ENCODE results near the gene IGF1R.

IGF1R gene

DNA sequence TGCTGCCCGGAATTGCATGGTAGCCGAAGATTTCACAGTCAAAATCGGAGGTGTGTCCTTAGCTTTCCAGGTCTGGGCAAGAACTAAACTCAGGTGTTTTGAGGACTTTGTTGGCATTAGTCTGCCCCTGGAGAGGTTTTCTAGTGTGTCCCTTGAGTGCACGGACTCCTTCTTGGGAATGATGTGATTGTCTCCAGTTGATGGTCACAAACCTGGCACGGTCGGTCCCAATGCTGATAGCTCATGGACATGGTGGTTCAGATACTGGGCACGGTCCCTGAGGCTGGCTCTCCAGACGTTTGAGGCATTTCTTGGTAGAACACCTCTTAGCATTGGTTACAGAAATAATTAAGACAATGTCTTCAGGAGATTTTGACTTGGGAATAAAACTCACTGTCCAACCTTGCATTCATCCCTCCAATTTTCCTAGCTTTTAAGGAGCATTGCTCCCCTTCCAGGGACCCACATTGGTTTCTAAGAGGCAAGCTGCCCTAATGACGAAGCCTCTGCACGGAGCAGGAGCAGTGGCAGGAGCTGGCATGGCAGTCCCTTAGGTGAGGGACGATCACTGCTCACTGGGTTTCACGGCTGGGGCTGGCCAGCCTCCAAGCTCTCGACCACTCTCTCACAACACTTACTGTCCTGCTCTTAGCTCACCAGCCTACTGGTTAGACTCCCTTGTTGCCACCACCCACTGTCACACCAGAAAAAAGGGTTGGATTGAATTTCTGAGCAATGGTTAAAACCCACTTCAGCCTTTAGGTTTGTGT is 291.2 kb downstream of the IGF1R start:
- Mint-ChIP-seq H3K27ac (no peak overlapping the region), H3K36me3 (ENCODE audit: low read depth) (peaks cover 95% of the 10 kb centered on the region)
- intact Hi-C loops (cut with micrococcal nuclease) = no loop called here

GRCh38 chr15:98941595-98942255 is 293.4 kb downstream of the IGF1R start:
- Mint-ChIP-seq H3K4me3 (no peak overlapping the region), H3K27me3 (no peaks in the 10 kb centered on the region), H3K36me3 (ENCODE audit: low read depth) (peaks cover 98% of the 10 kb centered on the region), H3K4me1 (ENCODE audit: low read depth) (peaks cover 5% of the 10 kb centered on the region), H3K27ac (no peak overlapping the region), H3K9me3 (no peaks in the 10 kb centered on the region)
- intact Hi-C loops (cut with micrococcal nuclease) = no loop called here

More for the DNA sequence above, 291.2 kb downstream of the IGF1R start:
- Mint-ChIP-seq H3K27me3 (no peaks in the 10 kb centered on the region), H3K4me1 (ENCODE audit: low read depth) (no peaks in the 10 kb centered on the region), H3K4me3 (no peak overlapping the region), H3K9me3 (no peaks in the 10 kb centered on the region)

DNA sequence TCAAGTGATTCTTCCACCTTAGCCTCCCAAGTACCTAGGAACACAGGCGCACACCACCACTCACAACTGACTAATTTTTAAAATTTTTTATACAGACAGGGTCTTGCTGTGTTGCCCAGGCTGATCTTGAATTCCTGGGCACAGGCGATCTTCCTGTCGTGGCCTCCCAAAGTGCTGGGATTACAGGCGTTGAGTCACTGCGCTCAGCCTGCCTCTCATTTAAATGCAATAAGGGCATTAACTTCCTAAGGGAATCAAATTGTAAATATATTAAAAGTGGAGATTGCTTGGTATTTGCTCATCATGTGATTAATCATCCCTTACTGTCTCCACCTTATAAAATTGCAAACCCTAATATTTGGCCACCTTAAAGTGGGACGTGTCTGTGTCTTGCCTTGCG is 294.1 kb downstream of the IGF1R start:
- intact Hi-C loops (cut with micrococcal nuclease) = no loop called here
- peaks cover 91% of the 10 kb centered on the region for H3K36me3 Mint-ChIP-seq (ENCODE audit: low read depth)
- peaks cover 6% of the 10 kb centered on the region for H3K4me1 Mint-ChIP-seq (ENCODE audit: low read depth)
- no peak overlapping the region for H3K4me3 Mint-ChIP-seq
- H3K9me3 Mint-ChIP-seq = no peaks in the 10 kb centered on the region
- H3K27ac Mint-ChIP-seq = no peak overlapping the region
- no peaks in the 10 kb centered on the region for H3K27me3 Mint-ChIP-seq

- Mint-ChIP-seq H3K9me3 (no peaks in the 10 kb centered on the region), H3K27ac (no peak overlapping the region), H3K4me1 (ENCODE audit: low read depth) (peaks cover 6% of the 10 kb centered on the region), H3K36me3 (ENCODE audit: low read depth) (peaks cover 91% of the 10 kb centered on the region), H3K27me3 (no peaks in the 10 kb centered on the region), H3K4me3 (no peak overlapping the region)
- intact Hi-C loops (cut with micrococcal nuclease) = no loop called here
Observed at GRCh38 chr15:98943051-98943508, 294.7 kb downstream of the IGF1R start.

- Mint-ChIP-seq H3K27me3 (no peaks in the 10 kb centered on the region), H3K4me1 (ENCODE audit: low read depth) (peaks cover 6% of the 10 kb centered on the region)
Observed at GRCh38 chr15:98943601-98944151, 295.3 kb downstream of the IGF1R start.

DNA sequence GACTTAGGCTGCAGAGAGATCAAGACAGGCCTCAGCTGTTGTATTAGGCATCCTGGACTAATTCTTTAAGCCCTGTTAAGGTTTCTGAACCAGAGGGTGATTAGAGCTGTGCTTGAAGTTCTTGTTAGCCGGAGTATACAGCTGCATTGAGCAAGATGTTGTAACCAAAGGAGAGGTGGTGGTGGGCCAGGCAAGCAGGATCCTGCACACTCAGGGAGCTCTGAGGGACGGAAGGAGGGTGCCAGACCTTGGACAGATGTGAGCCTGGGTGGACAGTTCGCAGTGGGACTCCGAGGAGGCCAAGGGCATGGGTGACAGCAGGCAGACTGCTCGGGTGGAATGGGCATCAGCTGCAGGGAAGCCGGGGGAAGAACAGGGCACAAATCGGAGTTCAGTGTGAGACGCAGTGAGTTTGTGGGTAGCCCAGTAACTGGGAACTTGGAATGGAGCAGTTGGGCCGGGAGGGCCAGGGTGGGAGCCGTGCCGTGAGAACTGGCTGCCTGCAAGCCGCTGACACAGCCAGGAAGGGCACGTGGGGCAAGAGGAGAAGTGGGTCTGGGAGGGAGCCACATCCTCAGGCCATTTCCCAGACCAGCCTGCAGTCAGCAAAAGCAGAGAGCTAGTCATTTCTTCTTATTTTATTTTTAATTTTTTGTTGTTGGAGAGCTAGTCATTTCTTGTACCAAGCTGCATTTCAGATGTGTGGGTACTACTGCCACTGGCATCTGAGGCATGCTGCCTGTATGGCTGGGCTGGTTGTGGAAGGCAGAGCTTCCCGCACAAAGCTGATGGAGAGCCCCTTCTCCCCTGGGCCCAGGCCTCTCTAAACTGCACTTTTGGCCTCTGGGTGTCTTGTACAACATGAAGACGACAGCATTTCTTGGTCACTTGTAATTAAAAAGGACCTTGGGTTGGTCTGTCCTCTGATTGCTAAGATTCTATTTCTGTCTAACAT is 298.2 kb downstream of the IGF1R start:
- Mint-ChIP-seq H3K9me3 (no peaks in the 10 kb centered on the region), H3K27ac (no peak overlapping the region), H3K27me3 (no peaks in the 10 kb centered on the region), H3K4me1 (ENCODE audit: low read depth) (peaks cover 6% of the 10 kb centered on the region), H3K36me3 (ENCODE audit: low read depth) (peaks cover 91% of the 10 kb centered on the region), H3K4me3 (no peak overlapping the region)
- intact Hi-C loops (cut with micrococcal nuclease) = no loop called here

More at GRCh38 chr15:98943601-98944151, 295.3 kb downstream of the IGF1R start:
- H3K27ac Mint-ChIP-seq = no peak overlapping the region
- no peaks in the 10 kb centered on the region for H3K9me3 Mint-ChIP-seq
- H3K36me3 Mint-ChIP-seq (ENCODE audit: low read depth) = peaks cover 91% of the 10 kb centered on the region
- H3K4me3 Mint-ChIP-seq = no peak overlapping the region
- intact Hi-C loops (cut with micrococcal nuclease) = no loop called here

- no peak overlapping the region for H3K27ac Mint-ChIP-seq
- H3K9me3 Mint-ChIP-seq = no peaks in the 10 kb centered on the region
- H3K27me3 Mint-ChIP-seq = no peaks in the 10 kb centered on the region
- intact Hi-C loops (cut with micrococcal nuclease) = no loop called here
- H3K4me1 Mint-ChIP-seq (ENCODE audit: low read depth) = peaks cover 6% of the 10 kb centered on the region
- H3K4me3 Mint-ChIP-seq = no peak overlapping the region
- peaks cover 91% of the 10 kb centered on the region for H3K36me3 Mint-ChIP-seq (ENCODE audit: low read depth)
Observed at GRCh38 chr15:98948456-98948855, 300.1 kb downstream of the IGF1R start.

DNA sequence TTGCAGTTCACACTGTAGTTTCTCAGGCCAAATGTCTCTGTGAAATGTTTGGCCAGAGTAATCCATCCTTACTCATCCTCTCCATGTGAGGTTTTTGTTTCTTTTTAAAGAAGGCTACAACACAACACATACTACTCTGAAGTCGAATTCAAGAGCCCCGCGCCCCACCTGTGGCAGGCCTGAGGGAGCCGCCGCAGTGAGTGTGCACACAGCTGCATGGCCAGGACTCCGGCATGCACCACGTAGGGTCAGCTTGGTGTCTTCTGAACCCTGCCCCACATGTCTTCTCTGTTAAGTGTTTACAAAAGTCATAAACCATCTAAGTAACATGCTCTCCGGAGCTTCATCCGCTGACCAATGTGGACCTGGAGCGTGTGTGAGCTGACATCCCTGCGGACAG is 300.6 kb downstream of the IGF1R start:
- Mint-ChIP-seq H3K9me3 (no peaks in the 10 kb centered on the region), H3K27ac (no peak overlapping the region), H3K27me3 (no peaks in the 10 kb centered on the region), H3K4me1 (ENCODE audit: low read depth) (peaks cover 6% of the 10 kb centered on the region), H3K36me3 (ENCODE audit: low read depth) (peaks cover 91% of the 10 kb centered on the region), H3K4me3 (no peak overlapping the region)
- intact Hi-C loops (cut with micrococcal nuclease) = no loop called here

GRCh38 chr15:98949624-98950023 is 301.3 kb downstream of the IGF1R start:
- H3K27me3 Mint-ChIP-seq = no peaks in the 10 kb centered on the region
- peaks cover 89% of the 10 kb centered on the region for H3K36me3 Mint-ChIP-seq (ENCODE audit: low read depth)
- H3K27ac Mint-ChIP-seq = no peak overlapping the region
- no peaks in the 10 kb centered on the region for H3K9me3 Mint-ChIP-seq
- H3K4me3 Mint-ChIP-seq = no peak overlapping the region
- peaks cover 6% of the 10 kb centered on the region for H3K4me1 Mint-ChIP-seq (ENCODE audit: low read depth)
- intact Hi-C loops (cut with micrococcal nuclease) = no loop called here

DNA sequence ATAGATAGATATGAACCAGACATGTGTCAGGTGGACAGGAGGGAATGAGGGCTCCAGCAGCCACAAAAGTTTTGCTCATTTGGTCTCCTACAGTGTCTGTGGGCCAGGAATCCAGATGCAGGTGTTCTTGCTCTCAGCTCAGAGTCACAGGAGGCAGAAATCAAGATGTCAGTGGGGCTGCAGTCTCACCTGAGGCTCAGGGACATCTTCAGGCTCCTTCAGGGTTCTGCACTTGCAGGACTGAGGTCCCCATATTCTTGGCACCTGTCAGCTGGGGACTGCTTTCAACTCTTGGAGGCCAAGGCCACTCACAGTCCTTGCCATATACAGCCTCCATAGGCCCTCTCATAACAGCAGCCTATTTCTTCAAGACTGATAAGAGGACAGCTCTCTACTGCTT is 301.9 kb downstream of the IGF1R start:
- H3K27ac Mint-ChIP-seq = no peak overlapping the region
- H3K4me3 Mint-ChIP-seq = no peak overlapping the region
- intact Hi-C loops (cut with micrococcal nuclease) = no loop called here
- H3K27me3 Mint-ChIP-seq = no peaks in the 10 kb centered on the region
- no peaks in the 10 kb centered on the region for H3K9me3 Mint-ChIP-seq
- peaks cover 6% of the 10 kb centered on the region for H3K4me1 Mint-ChIP-seq (ENCODE audit: low read depth)
- peaks cover 85% of the 10 kb centered on the region for H3K36me3 Mint-ChIP-seq (ENCODE audit: low read depth)

DNA sequence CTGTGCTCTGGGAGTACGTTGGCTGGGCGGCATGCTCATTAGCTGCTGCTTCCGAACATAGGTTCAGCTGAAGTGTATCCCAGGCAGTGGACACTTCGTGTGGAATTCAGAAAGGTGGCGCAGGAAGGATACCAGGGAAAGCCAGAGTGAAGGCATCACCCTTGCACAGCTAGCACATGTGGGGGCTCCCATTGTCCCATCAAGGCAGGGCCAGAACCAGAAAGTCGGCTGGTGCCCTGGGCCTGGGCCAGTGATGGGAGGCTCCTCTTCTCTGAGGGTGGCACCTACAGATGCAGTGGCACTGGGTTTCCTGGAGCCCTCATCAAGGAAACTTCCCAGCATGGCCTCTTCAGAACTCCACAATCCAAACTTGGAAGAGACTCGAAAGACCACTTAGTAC is 302.7 kb downstream of the IGF1R start:
- H3K27ac Mint-ChIP-seq = no peak overlapping the region
- H3K4me3 Mint-ChIP-seq = no peak overlapping the region
- H3K9me3 Mint-ChIP-seq = no peaks in the 10 kb centered on the region
- peaks cover 6% of the 10 kb centered on the region for H3K4me1 Mint-ChIP-seq (ENCODE audit: low read depth)
- no peaks in the 10 kb centered on the region for H3K27me3 Mint-ChIP-seq
- H3K36me3 Mint-ChIP-seq (ENCODE audit: low read depth) = peaks cover 85% of the 10 kb centered on the region
- intact Hi-C loops (cut with micrococcal nuclease) = no loop called here

GRCh38 chr15:98951493-98952320 is 303.4 kb downstream of the IGF1R start:
- Mint-ChIP-seq H3K9me3 (no peaks in the 10 kb centered on the region), H3K27ac (no peak overlapping the region), H3K27me3 (no peaks in the 10 kb centered on the region), H3K4me3 (no peak overlapping the region), H3K4me1 (ENCODE audit: low read depth) (peaks cover under 1% of the 10 kb centered on the region), H3K36me3 (ENCODE audit: low read depth) (peaks cover 85% of the 10 kb centered on the region)
- intact Hi-C loops (cut with micrococcal nuclease) = no loop called here

GRCh38 chr15:98952381-98952803 is 304.1 kb downstream of the IGF1R start:
- Mint-ChIP-seq H3K27ac (no peak overlapping the region), H3K4me1 (ENCODE audit: low read depth) (peaks cover 1% of the 10 kb centered on the region), H3K4me3 (no peak overlapping the region), H3K27me3 (no peaks in the 10 kb centered on the region), H3K36me3 (ENCODE audit: low read depth) (peaks cover 91% of the 10 kb centered on the region), H3K9me3 (no peaks in the 10 kb centered on the region)
- intact Hi-C loops (cut with micrococcal nuclease) = no loop called here
